Islet of Langerhans (tissue), 1 donor: Measurements from ENCODE around the gene TGFBI.

Experiments used
- FAIRE-seq: peaks from one replicate; lab custom pipeline; 2011; peaks lifted over from hg19 to GRCh38; lab: Jason Lieb, UNC

Gene TGFBI

GRCh38 chr5:136004436-136004835 lies 24.4 kb upstream of the TGFBI start:
- FAIRE-seq, result no peak

GRCh38 chr5:136005476-136005875 lies 23.3 kb upstream of the TGFBI start:
- no peak for FAIRE-seq

GRCh38 chr5:136006164-136006563 lies 22.6 kb upstream of the TGFBI start:
- no peak for FAIRE-seq

- FAIRE-seq, result no peak
Observed at GRCh38 chr5:136006761-136007251, 22.0 kb upstream of the TGFBI start.

GRCh38 chr5:136007271-136007670 lies 21.5 kb upstream of the TGFBI start:
- FAIRE-seq, result no peak

GRCh38 chr5:136011414-136012001 lies 17.3 kb upstream of the TGFBI start:
- FAIRE-seq, result no peak

GRCh38 chr5:136012041-136012804 lies 16.6 kb upstream of the TGFBI start:
- no peak for FAIRE-seq

- no peak for FAIRE-seq
Observed at GRCh38 chr5:136013559-136013958, 15.2 kb upstream of the TGFBI start.

- FAIRE-seq, result no peak
Observed at GRCh38 chr5:136014049-136015002, 14.5 kb upstream of the TGFBI start.

- FAIRE-seq, result no peak
Observed at GRCh38 chr5:136015003-136015375, 13.8 kb upstream of the TGFBI start.

- FAIRE-seq, result no peak
Observed at GRCh38 chr5:136015966-136016650, 12.7 kb upstream of the TGFBI start.

GRCh38 chr5:136016945-136017530 lies 11.8 kb upstream of the TGFBI start:
- no peak for FAIRE-seq

GRCh38 chr5:136018814-136019783 lies 9.7 kb upstream of the TGFBI start:
- no peak for FAIRE-seq

- FAIRE-seq, result no peak
Observed at GRCh38 chr5:136020001-136020382, 8.8 kb upstream of the TGFBI start.

GRCh38 chr5:136020383-136021015 lies 8.3 kb upstream of the TGFBI start:
- FAIRE-seq, result no peak

GRCh38 chr5:136021016-136021405 lies 7.8 kb upstream of the TGFBI start:
- no peak for FAIRE-seq

GRCh38 chr5:136022965-136023364 lies 5.8 kb upstream of the TGFBI start:
- FAIRE-seq, result no peak

- no peak for FAIRE-seq
Observed at GRCh38 chr5:136023958-136024541, 4.7 kb upstream of the TGFBI start.

- no peak for FAIRE-seq
Observed at GRCh38 chr5:136025900-136026299, 2.9 kb upstream of the TGFBI start.

- FAIRE-seq, result no peak
Observed at GRCh38 chr5:136026636-136027035, 2.2 kb upstream of the TGFBI start.
